ENCODE measurements around the gene ZNF366. TPM values are rescaled to one million over a fixed set of nuclear protein-coding genes. Genes with fewer than 3 reads are reported as not detected.

The ZNF366 gene
- total RNA-seq, 4 donors from 2014 or later = 2.6 to 14.7 (median 3.8) TPM

GRCh38 chr5:72417333-72418062 is 89.7 kb downstream of the ZNF366 start:
- no peak for TF ChIP-seq CTCF (IDR thresholded peaks at IDR 0.05; ENCODE audit: low read depth)

- no peak for TF ChIP-seq CTCF (IDR thresholded peaks at IDR 0.05; ENCODE audit: low read depth)
Measured at GRCh38 chr5:72415616-72416325, 91.4 kb downstream of the ZNF366 start.

DNA sequence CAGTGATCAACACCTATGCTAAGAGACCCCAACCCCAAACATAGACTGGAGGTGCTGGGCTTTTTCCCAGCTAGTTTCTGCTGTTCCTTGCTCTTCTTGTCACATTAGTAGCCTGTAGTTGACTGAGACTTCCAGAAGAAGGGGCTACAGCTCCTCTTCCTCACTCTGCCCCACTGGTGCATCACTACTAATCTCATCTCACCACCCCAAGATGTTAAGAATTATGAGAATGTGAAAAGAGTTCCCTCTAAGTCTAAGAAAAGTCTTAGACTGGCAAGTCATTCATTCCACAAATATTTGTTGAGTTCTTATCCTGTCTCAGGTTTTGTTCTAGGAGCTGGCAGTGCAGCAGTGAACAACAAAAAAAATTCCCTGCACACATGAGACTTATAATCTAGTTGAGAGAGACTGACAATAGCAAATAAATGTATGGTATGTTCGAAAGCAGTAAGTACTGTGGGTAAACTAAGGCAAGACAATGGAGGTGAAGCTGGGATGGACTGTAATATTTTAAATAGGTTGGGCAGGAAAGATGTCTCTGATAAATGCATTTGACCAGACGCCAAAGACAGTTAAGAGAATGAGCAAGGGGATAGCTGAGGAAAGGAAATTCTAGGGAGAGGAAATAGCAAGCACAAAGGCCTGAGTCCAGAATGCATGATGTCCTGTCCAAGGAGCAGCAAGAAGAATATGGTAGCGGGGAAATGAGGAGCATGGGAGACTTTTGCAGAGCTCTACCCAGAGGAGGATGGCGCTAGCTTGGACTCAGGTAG is 94.7 kb downstream of the ZNF366 start:
- no peak for TF ChIP-seq CTCF (IDR thresholded peaks at IDR 0.05; ENCODE audit: low read depth)

DNA sequence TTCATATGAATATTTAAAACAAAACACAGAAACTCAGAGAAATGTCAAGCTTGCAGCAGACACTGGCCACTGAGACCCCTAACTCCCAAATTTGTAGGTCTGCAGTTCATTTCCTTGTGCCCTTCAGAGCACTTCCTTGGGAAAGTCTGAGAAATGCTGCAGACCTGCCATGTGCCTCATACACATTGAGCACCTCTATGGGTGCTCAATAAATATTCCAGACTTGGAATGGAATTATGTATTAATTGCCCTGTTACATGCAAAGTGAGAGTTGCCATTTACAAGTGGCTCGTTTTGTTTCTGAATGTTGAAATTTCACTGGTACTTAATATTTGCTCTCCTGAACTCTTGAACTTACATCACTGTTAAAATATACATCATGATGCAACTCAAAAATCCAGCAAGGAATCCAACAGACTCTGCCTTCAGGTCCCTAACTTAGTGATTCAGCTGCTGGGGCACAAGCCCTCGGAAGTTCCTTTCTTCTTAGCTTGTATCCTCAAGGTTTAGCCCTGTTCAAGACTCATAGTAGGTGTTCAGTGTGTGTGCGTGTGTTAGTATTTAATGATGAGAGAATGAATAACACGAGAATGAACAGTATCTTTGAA is 96.4 kb downstream of the ZNF366 start:
- TF ChIP-seq CTCF (IDR thresholded peaks at IDR 0.05; ENCODE audit: low read depth) = no peak

DNA sequence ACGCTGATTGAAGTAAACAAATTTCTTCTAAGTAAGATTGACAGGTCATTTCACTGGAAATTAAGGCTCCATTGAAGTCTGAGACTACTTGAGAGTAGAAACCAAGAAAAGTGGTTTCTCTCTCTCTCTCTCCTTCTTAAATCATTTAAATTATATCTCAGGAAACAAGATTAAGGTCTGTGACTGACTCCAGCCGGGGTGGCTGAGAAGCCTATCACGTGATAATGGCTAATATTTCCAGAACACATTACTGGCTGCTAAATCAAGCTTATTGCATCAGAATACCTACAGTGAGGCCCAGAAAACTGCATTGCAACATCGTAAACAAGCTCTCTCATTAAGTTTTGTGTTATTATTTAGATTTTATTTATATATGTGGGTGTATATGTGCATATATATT is 98.6 kb downstream of the ZNF366 start:
- no peak for TF ChIP-seq CTCF (IDR thresholded peaks at IDR 0.05; ENCODE audit: low read depth)

GRCh38 chr5:72408127-72408526 is 99.1 kb downstream of the ZNF366 start:
- TF ChIP-seq CTCF (IDR thresholded peaks at IDR 0.05; ENCODE audit: low read depth) = no peak

Data from subcutaneous adipose tissue (tissue), 4 donors.